ENCODE results near the gene SCG5.

Gene SCG5

GRCh38 chr15:32692286-32692685 is 50.8 kb downstream of the SCG5 start:
- Histone ChIP-seq H3K4me3 (ENCODE audit: low read depth, low read length) (no peak overlapping the region), H3K4me1 (ENCODE audit: control insufficient read depth, insufficient read depth, low read length) (0 out of 2 replicates have a peak, but pooled peaks cover 2% of the 10 kb centered on the region), H3K9me3 (ENCODE audit: control insufficient read depth, insufficient read depth, low read depth, low read length) (no peaks in the 10 kb centered on the region), H3K36me3 (ENCODE audit: control insufficient read depth in 2 of 2, insufficient read depth in 1 of 2, low read length in 2 of 2) (no peaks in the 10 kb centered on the region), H3K27ac (ENCODE audit: extremely low read depth, low read depth, low read length) (no peak overlapping the region)
- ChIA-PET CTCF (interaction anchor here (1.0 kb wide), 1 partner anchor 29 kb away, joined by 4 read pairs; no protein-coding TSS in a partner anchor), POLR2A (no interaction called here)
- TF ChIP-seq ZNF341 (tag by site-specific recombination; IDR thresholded peaks at IDR 0.05; ENCODE audit: low read depth) (no peak), ZNF501 (tag by site-specific recombination; IDR thresholded peaks at IDR 0.05) (no peak), YY1 (tag by site-specific recombination; IDR thresholded peaks at IDR 0.05) (no peak), TSHZ1 (tag by site-specific recombination; IDR thresholded peaks at IDR 0.05; ENCODE audit: borderline replicate concordance) (no peak), ZNF2 (tag by site-specific recombination; IDR thresholded peaks at IDR 0.05) (no peak), BCL6B (tag by site-specific recombination; IDR thresholded peaks at IDR 0.05) (no peak), TRIM28 (IDR thresholded peaks at IDR 0.05; ENCODE audit: borderline replicate concordance, low read length) (no peak)

GRCh38 chr15:32694222-32694983 is 52.9 kb downstream of the SCG5 start:
- TF ChIP-seq ZNF639 (tag by site-specific recombination; IDR thresholded peaks at IDR 0.05) (no peak), PRDM6 (tag by site-specific recombination; IDR thresholded peaks at IDR 0.05) (no peak), IKZF3 (tag by site-specific recombination; IDR thresholded peaks at IDR 0.05) (no peak), SETDB1 (IDR thresholded peaks at IDR 0.05; ENCODE audit: insufficient read length, low read length) (no peak), ZNF843 (tag by site-specific recombination; IDR thresholded peaks at IDR 0.05) (no peak), HOXA7 (CRISPR knock-in tag; IDR thresholded peaks at IDR 0.05; ENCODE audit: borderline replicate concordance) (no peak), ZNF26 (tag by site-specific recombination; IDR thresholded peaks at IDR 0.05) (no peak), ZNF768 (tag by site-specific recombination; IDR thresholded peaks at IDR 0.05) (no peak), SALL2 (tag by site-specific recombination; IDR thresholded peaks at IDR 0.05; ENCODE audit: borderline replicate concordance) (no peak)

More at GRCh38 chr15:32694222-32694983, 52.9 kb downstream of the SCG5 start:
- H3K4me1 ChIP-seq (ENCODE audit: control insufficient read depth, insufficient read depth, low read length): 0 out of 2 replicates have a peak, but pooled peaks cover 2% of the 10 kb centered on the region
- H3K36me3 ChIP-seq (ENCODE audit: control insufficient read depth in 2 of 2, insufficient read depth in 1 of 2, low read length in 2 of 2): no peaks in the 10 kb centered on the region
- POLR2A ChIA-PET: no interaction called here
- no peaks in the 10 kb centered on the region for H3K9me3 ChIP-seq (ENCODE audit: control insufficient read depth, insufficient read depth, low read depth, low read length)
- CTCF ChIA-PET: no interaction called here
- H3K4me3 ChIP-seq (ENCODE audit: low read depth, low read length): no peak overlapping the region
- H3K27ac ChIP-seq (ENCODE audit: extremely low read depth, low read depth, low read length): no peak overlapping the region
